ENCODE results near the gene SLC44A4. TPM values are rescaled to one million over a fixed set of nuclear protein-coding genes. Genes with fewer than 3 reads are reported as not detected.

The SLC44A4 gene
- total and polyA plus RNA-seq, 9 of the 15 experiments (the other 6 are each of a cell fraction or from before 2014, with no cell fraction given): 7.9 to 18.6 (median 11.2) TPM

- no peak for TF ChIP-seq CBX2 (IDR thresholded peaks at IDR 0.05; ENCODE audit: insufficient read depth, low read length, poor library complexity, severe bottlenecking)
- TF ChIP-seq ZNF280A (IDR thresholded peaks at IDR 0.05; ENCODE audit: low read depth, partially characterized antibody): no peak
- TF ChIP-seq HIVEP1 (CRISPR knock-in tag; IDR thresholded peaks at IDR 0.05): no peak
- TF ChIP-seq DMBX1 (CRISPR knock-in tag; IDR thresholded peaks at IDR 0.05; ENCODE audit: borderline replicate concordance): 0 out of 2 replicates have a peak, but pooled peaks have one; percentile 39
- no peak for TF ChIP-seq HCFC1 (IDR thresholded peaks at IDR 0.05; ENCODE audit: low read depth, low read length)
- no peak for TF ChIP-seq RFX1 (IDR thresholded peaks at IDR 0.05)
- no peak for TF ChIP-seq MITF (IDR thresholded peaks at IDR 0.05)
- peak in 1 of 2 experiments; percentile 25; a peak in 1 of 3 replicates for TF ChIP-seq CBX3 (IDR thresholded peaks at IDR 0.05; ENCODE audit: borderline replicate concordance in 1 of 2, low read length in 2 of 2)
- no peak for TF ChIP-seq MEF2A (IDR thresholded peaks at IDR 0.05; ENCODE audit: control insufficient read depth, low read depth, low read length)
- TF ChIP-seq BCOR (IDR thresholded peaks at IDR 0.05): no peak
- no peak for TF ChIP-seq ZFPM2 (CRISPR knock-in tag; IDR thresholded peaks at IDR 0.05)
- no peak for TF ChIP-seq TEAD2 (tag; IDR thresholded peaks at IDR 0.05)
- no peak for TF ChIP-seq RCOR1 (IDR thresholded peaks at IDR 0.05; ENCODE audit: borderline replicate concordance in 1 of 2, low read depth in 2 of 2, low read length in 2 of 2)
- no peak for TF ChIP-seq XRCC3 (IDR thresholded peaks at IDR 0.05)
- no peak for TF ChIP-seq ZNF79 (CRISPR knock-in tag; IDR thresholded peaks at IDR 0.05; ENCODE audit: low read depth)
- TF ChIP-seq BRD9 (IDR thresholded peaks at IDR 0.05; ENCODE audit: low read depth, partially characterized antibody): peak; percentile 99
- TF ChIP-seq NKRF (IDR thresholded peaks at IDR 0.05; ENCODE audit: borderline replicate concordance): peak; percentile 52
- TF ChIP-seq JUNB (CRISPR knock-in tag; conservative IDR thresholded peaks at IDR 0.05): no peak; the same call in 1 of the 2 replicates
- TF ChIP-seq PHTF2 (CRISPR knock-in tag; IDR thresholded peaks at IDR 0.05): peak; percentile 99; the same call in 1 of the 2 replicates
- TF ChIP-seq ZBTB9 (CRISPR knock-in tag; IDR thresholded peaks at IDR 0.05): peak; percentile 72
- no peak for TF ChIP-seq ZNF311 (CRISPR knock-in tag; IDR thresholded peaks at IDR 0.05)
- TF ChIP-seq ZNF134 (CRISPR knock-in tag; conservative IDR thresholded peaks at IDR 0.05): no peak
- TF ChIP-seq HDAC8 (tag; IDR thresholded peaks at IDR 0.05): no peak
- TF ChIP-seq GATAD2B (IDR thresholded peaks at IDR 0.05; ENCODE audit: borderline replicate concordance): no peak
Observed at GRCh38 chr6:31829633-31830283, 49.0 kb downstream of the SLC44A4 start (continued).
